ENCODE data around the gene MRAP2. TPM values are rescaled to one million over a fixed set of nuclear protein-coding genes. Genes with fewer than 3 reads are reported as not detected.

The MRAP2 gene
- total RNA-seq, 1 donor from 2014 or later, result not detected

- no peak for TF ChIP-seq CTCF (IDR thresholded peaks at IDR 0.05; ENCODE audit: insufficient read depth, low read length, poor library complexity, severe bottlenecking)
- H3K27me3 ChIP-seq (ENCODE audit: control insufficient read depth, insufficient read depth, low read length), result no peaks in the 10 kb centered on the region
- no peak for DNase-seq (ENCODE audit: low read depth)
- no peaks in the 10 kb centered on the region for H3K36me3 ChIP-seq (ENCODE audit: control insufficient read depth, insufficient read depth, low read length)
- no peak overlapping the region for H3K4me3 ChIP-seq (ENCODE audit: low read depth, low read length)
Observed at GRCh38 chr6:84072442-84072997, 38.9 kb downstream of the MRAP2 start.

GRCh38 chr6:84074988-84075781 is 41.6 kb downstream of the MRAP2 start:
- DNase-seq (ENCODE audit: low read depth), result no peak

DNA sequence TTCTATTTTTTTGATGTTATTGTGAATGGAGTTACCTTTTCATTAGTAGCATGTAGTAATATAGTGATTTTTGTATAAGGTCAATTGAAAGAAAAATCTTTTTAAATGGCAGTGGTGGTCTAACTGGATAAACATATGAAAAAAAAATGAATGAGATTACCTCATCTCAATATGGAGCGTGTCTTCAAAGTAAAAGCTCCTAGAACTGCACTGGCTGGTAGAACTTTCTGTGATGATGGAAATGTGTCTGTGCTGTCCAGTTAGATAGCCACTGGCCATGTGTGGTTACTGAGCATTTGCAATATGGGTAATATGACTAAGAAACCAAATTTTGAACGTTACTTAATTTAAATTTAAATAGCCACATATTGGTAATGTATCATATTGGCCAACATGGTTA is 44.1 kb downstream of the MRAP2 start:
- no peak for DNase-seq (ENCODE audit: low read depth)
- Histone ChIP-seq H3K36me3 (ENCODE audit: control insufficient read depth, insufficient read depth, low read length) (no peaks in the 10 kb centered on the region), H3K4me3 (ENCODE audit: low read depth, low read length) (no peak overlapping the region), H3K27me3 (ENCODE audit: control insufficient read depth, insufficient read depth, low read length) (no peaks in the 10 kb centered on the region)
- TF ChIP-seq CTCF (IDR thresholded peaks at IDR 0.05; ENCODE audit: insufficient read depth, low read length, poor library complexity, severe bottlenecking), result no peak

More at GRCh38 chr6:84074988-84075781, 41.6 kb downstream of the MRAP2 start:
- TF ChIP-seq CTCF (IDR thresholded peaks at IDR 0.05; ENCODE audit: insufficient read depth, low read length, poor library complexity, severe bottlenecking), result no peak
- no peaks in the 10 kb centered on the region for H3K27me3 ChIP-seq (ENCODE audit: control insufficient read depth, insufficient read depth, low read length)
- no peaks in the 10 kb centered on the region for H3K36me3 ChIP-seq (ENCODE audit: control insufficient read depth, insufficient read depth, low read length)
- H3K4me3 ChIP-seq (ENCODE audit: low read depth, low read length), result no peak overlapping the region

DNA sequence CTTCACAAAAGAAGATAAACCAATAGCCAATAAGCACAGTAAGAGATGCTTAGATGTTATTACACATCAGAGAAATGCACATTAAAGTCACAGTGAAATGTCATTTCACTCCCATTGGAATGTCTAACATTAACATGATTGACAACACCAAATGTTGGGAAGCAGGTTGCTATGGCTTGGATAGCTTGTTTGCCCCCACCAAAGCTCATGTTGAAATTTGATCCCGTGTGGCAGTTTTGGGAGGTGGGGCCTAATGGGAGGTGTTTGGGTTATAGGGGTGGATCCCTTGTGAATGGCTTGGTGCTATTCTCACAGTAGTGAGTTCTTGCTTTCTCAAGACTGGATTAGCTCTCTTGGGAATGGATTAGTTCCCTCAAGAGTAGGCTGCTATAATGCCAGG is 44.8 kb downstream of the MRAP2 start:
- H3K27me3 ChIP-seq (ENCODE audit: control insufficient read depth, insufficient read depth, low read length), result no peaks in the 10 kb centered on the region
- TF ChIP-seq CTCF (IDR thresholded peaks at IDR 0.05; ENCODE audit: insufficient read depth, low read length, poor library complexity, severe bottlenecking), result no peak
- H3K4me3 ChIP-seq (ENCODE audit: low read depth, low read length), result no peak overlapping the region
- DNase-seq (ENCODE audit: low read depth), result no peak
- H3K36me3 ChIP-seq (ENCODE audit: control insufficient read depth, insufficient read depth, low read length), result no peaks in the 10 kb centered on the region

GRCh38 chr6:84081222-84081621 is 47.6 kb downstream of the MRAP2 start:
- DNase-seq (ENCODE audit: low read depth), result no peak
- Histone ChIP-seq H3K36me3 (ENCODE audit: control insufficient read depth, insufficient read depth, low read length) (no peaks in the 10 kb centered on the region), H3K4me3 (ENCODE audit: low read depth, low read length) (no peak overlapping the region), H3K27me3 (ENCODE audit: control insufficient read depth, insufficient read depth, low read length) (no peaks in the 10 kb centered on the region)
- TF ChIP-seq CTCF (IDR thresholded peaks at IDR 0.05; ENCODE audit: insufficient read depth, low read length, poor library complexity, severe bottlenecking), result no peak
